ENCODE measurements around the gene MMD2.

DNA sequence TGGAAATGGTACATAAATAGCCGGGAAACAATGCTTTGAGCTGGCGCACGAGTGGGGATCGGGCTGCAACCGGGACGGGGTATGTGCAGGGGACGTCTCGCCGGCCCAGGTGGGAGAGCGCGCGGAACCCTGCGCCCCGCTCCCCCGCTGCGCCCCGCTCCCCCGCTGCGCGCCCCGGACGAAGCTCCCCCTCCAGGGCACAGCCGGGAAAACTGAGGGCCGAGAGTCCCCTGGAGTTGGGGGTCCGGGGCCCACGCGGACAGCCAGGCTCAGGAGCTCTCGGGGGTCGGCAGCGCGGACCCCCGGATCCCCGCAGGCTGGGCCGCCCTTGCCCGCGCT is 76.0 kb downstream of the MMD2 start:
- TF ChIP-seq, protein P1, sequence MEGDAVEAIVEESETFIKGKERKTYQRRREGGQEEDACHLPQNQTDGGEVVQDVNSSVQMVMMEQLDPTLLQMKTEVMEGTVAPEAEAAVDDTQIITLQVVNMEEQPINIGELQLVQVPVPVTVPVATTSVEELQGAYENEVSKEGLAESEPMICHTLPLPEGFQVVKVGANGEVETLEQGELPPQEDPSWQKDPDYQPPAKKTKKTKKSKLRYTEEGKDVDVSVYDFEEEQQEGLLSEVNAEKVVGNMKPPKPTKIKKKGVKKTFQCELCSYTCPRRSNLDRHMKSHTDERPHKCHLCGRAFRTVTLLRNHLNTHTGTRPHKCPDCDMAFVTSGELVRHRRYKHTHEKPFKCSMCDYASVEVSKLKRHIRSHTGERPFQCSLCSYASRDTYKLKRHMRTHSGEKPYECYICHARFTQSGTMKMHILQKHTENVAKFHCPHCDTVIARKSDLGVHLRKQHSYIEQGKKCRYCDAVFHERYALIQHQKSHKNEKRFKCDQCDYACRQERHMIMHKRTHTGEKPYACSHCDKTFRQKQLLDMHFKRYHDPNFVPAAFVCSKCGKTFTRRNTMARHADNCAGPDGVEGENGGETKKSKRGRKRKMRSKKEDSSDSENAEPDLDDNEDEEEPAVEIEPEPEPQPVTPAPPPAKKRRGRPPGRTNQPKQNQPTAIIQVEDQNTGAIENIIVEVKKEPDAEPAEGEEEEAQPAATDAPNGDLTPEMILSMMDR (conservative IDR thresholded peaks at IDR 0.05; ENCODE audit: low read depth in 2 of 2) = no peak
- TF ChIP-seq POLR2AphosphoS5 (IDR thresholded peaks at IDR 0.05; ENCODE audit: low read depth) = no peak
- TF ChIP-seq, protein P2, sequence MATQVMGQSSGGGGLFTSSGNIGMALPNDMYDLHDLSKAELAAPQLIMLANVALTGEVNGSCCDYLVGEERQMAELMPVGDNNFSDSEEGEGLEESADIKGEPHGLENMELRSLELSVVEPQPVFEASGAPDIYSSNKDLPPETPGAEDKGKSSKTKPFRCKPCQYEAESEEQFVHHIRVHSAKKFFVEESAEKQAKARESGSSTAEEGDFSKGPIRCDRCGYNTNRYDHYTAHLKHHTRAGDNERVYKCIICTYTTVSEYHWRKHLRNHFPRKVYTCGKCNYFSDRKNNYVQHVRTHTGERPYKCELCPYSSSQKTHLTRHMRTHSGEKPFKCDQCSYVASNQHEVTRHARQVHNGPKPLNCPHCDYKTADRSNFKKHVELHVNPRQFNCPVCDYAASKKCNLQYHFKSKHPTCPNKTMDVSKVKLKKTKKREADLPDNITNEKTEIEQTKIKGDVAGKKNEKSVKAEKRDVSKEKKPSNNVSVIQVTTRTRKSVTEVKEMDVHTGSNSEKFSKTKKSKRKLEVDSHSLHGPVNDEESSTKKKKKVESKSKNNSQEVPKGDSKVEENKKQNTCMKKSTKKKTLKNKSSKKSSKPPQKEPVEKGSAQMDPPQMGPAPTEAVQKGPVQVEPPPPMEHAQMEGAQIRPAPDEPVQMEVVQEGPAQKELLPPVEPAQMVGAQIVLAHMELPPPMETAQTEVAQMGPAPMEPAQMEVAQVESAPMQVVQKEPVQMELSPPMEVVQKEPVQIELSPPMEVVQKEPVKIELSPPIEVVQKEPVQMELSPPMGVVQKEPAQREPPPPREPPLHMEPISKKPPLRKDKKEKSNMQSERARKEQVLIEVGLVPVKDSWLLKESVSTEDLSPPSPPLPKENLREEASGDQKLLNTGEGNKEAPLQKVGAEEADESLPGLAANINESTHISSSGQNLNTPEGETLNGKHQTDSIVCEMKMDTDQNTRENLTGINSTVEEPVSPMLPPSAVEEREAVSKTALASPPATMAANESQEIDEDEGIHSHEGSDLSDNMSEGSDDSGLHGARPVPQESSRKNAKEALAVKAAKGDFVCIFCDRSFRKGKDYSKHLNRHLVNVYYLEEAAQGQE (IDR thresholded peaks at IDR 0.05; ENCODE audit: unreplicated experiment) = no peak
- TF ChIP-seq, protein P3, sequence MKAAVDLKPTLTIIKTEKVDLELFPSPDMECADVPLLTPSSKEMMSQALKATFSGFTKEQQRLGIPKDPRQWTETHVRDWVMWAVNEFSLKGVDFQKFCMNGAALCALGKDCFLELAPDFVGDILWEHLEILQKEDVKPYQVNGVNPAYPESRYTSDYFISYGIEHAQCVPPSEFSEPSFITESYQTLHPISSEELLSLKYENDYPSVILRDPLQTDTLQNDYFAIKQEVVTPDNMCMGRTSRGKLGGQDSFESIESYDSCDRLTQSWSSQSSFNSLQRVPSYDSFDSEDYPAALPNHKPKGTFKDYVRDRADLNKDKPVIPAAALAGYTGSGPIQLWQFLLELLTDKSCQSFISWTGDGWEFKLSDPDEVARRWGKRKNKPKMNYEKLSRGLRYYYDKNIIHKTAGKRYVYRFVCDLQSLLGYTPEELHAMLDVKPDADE (IDR thresholded peaks at IDR 0.05) = no peak

Data from GM23338 (cell line).